ENCODE measurements around the gene NR1H2. TPM values are rescaled to one million over a fixed set of nuclear protein-coding genes. Genes with fewer than 3 reads are reported as not detected.
"Not testable (repeated sequence)": the region's sequence is repeated elsewhere in the genome, so short reads cannot be mapped to it uniquely, and the experiment has no call there.

NR1H2 gene
- total RNA-seq, 1 experiment from 2014 or later, result 189 TPM

DNA sequence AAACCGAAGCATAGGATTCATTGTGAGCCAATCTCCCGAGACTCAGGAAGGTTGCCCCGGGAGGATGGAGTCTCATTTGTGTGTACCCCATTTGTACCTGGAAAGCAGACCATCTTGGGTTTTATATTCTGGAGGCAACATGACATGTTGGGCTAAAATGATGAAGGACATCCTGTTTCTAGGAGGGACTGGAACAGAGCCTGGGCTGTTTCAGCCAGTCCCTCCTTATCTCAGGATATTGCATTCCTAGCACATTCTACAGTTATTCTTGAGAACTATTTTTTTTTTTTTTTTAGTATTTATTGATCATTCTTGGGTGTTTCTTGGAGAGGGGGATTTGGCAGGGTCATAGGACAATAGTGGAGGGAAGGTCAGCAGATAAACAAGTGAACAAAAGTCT, 14.0 kb downstream of the NR1H2 start:
- in situ Hi-C loops (cut with HindIII; ENCODE audit: low pct_unique_long_range_greater_than_20kb, low sequenced_read_pairs); DNase-seq (ENCODE audit: low read depth): not testable (repeated sequence)

DNA sequence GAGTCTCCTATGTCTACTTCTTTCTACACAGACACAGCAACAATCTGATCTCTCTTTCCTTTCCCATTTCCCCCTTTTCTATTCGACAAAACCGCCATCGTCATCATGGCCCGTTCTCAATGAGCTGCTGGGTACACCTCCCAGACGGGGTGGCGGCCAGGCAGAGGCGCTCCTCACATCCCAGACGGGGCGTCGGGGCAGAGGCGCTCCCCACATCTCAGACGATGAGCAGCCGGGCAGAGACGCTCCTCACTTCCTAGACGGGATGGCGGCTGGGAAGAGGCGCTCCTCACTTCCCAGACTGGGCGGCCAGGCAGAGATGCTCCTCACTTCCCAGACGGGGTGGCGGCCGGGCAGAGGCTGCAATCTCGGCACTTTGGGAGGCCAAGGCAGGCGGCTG, 14.7 kb downstream of the NR1H2 start:
- in situ Hi-C loops (cut with HindIII; ENCODE audit: low pct_unique_long_range_greater_than_20kb, low sequenced_read_pairs); DNase-seq (ENCODE audit: low read depth): not testable (repeated sequence)

DNA sequence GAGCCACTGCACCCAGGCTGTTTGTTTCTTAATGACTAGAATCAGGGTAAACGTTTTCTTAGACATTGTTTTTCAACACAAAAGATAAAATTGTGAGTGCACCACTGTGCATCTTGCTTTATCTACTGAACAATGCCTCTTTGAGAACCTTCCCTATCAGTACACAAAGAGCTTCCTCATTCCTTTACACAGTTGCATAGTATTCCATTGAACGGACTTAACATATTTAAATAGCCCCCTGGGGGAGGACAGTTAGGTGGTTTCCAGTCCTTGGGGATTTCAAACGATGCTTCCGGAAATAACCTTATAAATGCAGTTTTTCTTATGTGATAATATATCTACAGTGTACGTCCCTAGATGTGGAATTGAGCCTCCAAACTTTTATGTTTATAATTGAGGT, 16.5 kb downstream of the NR1H2 start:
- no peak for DNase-seq (ENCODE audit: low read depth)
- in situ Hi-C loops (cut with HindIII; ENCODE audit: low pct_unique_long_range_greater_than_20kb, low sequenced_read_pairs), result no loop called here

DNA sequence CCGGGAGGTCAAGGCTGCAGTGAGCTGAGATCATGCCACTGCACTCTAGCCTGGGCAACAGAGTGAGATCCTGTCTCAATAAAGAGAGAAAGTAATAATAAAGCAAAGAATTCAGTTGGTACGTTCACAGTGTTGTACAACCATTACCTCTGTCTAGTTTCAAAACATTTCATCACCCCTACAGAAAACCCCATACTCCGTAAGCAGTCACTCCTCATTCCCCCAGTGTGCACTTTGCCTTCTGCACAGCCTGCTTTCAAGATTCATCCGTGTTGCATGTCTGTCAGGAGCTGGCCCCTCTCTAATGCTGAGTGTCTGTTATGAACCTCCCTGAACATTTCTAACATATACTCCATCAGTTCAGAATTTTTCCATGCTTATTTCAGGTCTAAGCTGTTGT, 17.3 kb downstream of the NR1H2 start:
- no peak for DNase-seq (ENCODE audit: low read depth)
- in situ Hi-C loops (cut with HindIII; ENCODE audit: low pct_unique_long_range_greater_than_20kb, low sequenced_read_pairs), result no loop called here

DNA sequence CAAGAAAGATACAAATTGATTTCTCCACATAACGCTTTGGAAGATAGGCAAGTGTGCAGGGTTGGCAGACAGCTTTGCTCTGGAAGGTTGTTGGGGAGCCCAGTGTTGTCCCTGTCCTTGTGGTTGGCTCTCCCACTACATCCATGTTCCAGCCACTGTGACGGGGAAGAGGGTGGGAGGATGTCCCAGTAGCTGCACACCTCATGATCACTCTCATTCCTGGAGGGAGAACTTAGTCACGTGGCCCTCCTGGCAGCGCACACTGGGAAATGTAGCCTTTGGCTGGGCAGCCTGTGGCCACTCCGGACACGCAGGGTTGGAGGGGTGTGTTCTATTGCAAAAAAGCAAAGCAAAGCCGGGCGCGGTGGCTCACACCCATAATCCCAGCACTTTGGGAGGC, 17.8 kb downstream of the NR1H2 start:
- in situ Hi-C loops (cut with HindIII; ENCODE audit: low pct_unique_long_range_greater_than_20kb, low sequenced_read_pairs), result no loop called here
- DNase-seq (ENCODE audit: low read depth), result no peak

DNA sequence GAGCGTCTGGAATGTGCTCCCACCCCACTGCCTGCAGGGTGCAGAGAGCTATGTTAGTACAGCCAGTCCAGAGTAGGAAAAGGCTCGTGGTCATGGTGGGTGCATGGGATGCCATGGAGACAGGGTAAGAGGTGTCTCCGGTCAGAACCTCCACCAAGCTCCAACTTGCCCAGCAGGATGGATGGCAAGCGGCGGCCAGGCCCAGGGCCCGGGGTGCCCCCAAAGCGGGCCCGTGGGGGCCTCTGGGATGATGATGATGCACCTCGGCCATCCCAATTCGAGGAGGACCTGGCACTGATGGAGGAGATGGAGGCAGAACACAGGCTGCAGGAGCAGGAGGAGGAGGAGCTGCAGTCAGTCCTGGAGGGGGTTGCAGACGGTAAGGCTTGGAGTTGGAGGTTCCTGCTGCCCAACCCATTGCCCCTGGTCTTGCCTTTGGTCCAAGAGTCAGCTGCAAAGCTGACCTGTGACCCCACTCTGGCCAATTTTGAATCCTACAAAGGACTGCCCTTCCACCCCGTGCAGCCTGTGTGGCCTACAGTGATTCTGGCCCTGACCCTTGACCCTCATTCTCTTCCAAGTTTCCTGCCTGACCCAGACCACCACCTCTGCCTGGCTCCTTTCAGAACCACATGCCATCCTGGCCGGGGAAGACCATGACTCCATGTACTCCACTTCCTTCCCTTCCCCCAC, 22.6 kb downstream of the NR1H2 start:
- no peak for DNase-seq (ENCODE audit: low read depth)
- in situ Hi-C loops (cut with HindIII; ENCODE audit: low pct_unique_long_range_greater_than_20kb, low sequenced_read_pairs), result no loop called here

DNA sequence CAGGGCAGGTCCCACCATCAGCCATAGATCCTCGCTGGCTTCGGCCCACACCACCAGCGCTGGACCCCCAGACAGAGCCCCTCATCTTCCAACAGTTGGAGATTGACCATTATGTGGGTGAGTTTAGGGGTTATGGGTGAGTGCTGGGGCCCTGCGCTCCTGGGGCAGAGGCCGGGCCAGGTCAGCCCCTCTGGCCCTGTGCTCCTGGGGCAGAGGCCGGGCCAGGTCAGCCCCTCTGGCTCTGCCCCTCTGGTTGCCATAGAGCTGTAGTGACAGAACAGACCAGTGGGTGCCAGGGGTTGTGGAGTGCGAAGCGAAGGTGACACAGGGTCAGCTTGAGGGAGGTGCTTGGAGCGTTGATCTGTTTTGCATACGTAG, 23.1 kb downstream of the NR1H2 start:
- in situ Hi-C loops (cut with HindIII; ENCODE audit: low pct_unique_long_range_greater_than_20kb, low sequenced_read_pairs), result no loop called here
- no peak for DNase-seq (ENCODE audit: low read depth)

DNA sequence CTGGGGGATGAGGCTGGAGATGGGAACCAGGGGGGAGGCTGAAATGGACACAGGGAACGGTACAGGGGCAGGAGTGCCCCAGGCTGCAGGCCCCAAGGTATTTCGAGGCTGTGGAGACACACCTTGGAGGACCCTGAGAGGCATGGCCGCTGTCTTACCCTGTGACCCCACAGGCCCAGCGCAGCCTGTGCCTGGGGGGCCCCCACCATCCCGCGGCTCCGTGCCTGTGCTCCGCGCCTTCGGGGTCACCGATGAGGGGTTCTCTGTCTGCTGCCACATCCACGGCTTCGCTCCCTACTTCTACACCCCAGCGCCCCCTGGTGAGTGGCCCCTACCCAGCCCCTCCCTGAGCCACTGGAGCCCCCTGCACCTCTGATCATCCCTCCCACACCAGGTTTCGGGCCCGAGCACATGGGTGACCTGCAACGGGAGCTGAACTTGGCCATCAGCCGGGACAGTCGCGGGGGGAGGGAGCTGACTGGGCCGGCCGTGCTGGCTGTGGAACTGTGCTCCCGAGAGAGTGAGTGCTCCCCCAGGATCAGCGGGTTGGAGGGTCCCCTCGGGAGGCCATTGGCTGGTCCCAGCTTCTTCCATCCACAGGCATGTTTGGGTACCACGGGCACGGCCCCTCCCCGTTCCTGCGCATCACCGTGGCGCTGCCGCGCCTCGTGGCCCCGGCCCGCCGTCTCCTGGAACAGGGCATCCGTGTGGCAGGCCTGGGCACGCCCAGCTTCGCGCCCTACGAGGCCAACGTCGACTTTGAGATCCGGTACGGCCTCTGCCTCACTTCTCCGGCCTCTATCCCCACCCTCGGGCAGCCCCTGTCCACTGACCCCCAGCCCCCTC, 25.6 kb downstream of the NR1H2 start:
- DNase-seq (ENCODE audit: low read depth), result no peak

DNA sequence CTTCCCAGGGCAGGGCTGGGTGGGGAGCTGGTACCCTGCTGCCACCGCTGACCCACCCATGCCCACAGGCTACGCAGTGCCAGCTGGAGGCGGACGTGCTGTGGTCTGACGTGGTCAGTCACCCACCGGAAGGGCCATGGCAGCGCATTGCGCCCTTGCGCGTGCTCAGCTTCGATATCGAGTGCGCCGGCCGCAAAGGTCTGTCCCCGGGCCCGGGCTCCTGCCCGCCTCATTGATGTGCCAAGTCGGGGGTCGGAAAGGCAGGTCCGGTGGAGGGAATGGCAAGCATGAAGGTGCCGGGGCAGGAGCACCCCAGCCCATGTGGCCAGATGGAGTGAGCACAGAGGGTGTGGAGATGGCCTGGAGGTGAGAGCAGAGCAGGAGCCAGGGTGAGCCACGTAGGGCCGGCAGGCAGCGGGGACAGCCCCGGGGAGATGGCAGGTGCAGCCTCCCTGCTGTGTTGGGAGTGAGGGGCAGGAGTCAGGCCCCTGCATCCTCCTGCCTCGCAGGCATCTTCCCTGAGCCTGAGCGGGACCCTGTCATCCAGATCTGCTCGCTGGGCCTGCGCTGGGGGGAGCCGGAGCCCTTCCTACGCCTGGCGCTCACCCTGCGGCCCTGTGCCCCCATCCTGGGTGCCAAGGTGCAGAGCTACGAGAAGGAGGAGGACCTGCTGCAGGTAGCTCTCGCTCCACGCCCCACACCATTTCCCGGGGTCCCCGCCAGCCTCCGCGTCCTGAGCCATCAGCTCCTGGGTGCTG, 26.5 kb downstream of the NR1H2 start:
- DNase-seq (ENCODE audit: low read depth), result no peak
- in situ Hi-C loops (cut with HindIII; ENCODE audit: low pct_unique_long_range_greater_than_20kb, low sequenced_read_pairs), result no loop called here

More for the DNA sequence above, 25.6 kb downstream of the NR1H2 start:
- in situ Hi-C loops (cut with HindIII; ENCODE audit: low pct_unique_long_range_greater_than_20kb, low sequenced_read_pairs), result no loop called here

DNA sequence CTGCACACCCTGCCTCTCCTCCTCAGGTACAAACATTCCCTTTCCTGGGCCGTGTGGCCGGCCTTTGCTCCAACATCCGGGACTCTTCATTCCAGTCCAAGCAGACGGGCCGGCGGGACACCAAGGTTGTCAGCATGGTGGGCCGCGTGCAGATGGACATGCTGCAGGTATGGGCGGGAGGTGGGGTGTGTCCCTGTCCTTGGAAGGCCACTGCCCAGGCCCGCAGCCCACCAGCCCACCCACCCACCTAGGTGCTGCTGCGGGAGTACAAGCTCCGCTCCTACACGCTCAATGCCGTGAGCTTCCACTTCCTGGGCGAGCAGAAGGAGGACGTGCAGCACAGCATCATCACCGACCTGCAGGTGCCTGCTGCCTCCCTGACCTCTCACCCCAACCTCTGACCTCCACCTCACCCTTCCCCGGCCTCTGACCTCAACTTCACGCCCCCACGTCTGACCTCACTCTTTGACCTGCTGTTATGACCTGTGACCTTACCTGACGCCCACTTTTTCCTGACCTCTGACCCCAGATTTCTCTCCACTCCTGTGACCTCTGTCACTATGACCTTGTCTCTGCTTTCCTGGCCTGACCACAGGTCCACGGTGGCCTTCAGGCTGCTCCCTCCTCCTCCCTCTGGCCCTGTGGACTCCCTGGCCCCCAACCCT, 30.0 kb downstream of the NR1H2 start:
- no peak for DNase-seq (ENCODE audit: low read depth)
- in situ Hi-C loops (cut with HindIII; ENCODE audit: low pct_unique_long_range_greater_than_20kb, low sequenced_read_pairs), result no loop called here

DNA sequence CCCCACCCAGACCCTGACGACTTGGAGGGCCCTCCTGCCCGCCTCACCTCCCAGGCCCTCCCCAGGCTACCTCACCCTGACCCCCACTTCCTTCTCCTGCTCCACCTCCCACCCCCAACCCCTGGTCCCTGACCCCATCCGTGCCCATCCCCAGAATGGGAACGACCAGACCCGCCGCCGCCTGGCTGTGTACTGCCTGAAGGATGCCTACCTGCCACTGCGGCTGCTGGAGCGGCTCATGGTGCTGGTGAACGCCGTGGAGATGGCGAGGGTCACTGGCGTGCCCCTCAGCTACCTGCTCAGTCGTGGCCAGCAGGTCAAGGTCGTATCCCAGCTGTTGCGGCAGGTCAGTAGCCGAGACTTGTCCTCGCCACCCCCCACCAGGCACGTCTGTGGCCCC, 30.6 kb downstream of the NR1H2 start:
- in situ Hi-C loops (cut with HindIII; ENCODE audit: low pct_unique_long_range_greater_than_20kb, low sequenced_read_pairs), result no loop called here
- DNase-seq (ENCODE audit: low read depth), result no peak

DNA sequence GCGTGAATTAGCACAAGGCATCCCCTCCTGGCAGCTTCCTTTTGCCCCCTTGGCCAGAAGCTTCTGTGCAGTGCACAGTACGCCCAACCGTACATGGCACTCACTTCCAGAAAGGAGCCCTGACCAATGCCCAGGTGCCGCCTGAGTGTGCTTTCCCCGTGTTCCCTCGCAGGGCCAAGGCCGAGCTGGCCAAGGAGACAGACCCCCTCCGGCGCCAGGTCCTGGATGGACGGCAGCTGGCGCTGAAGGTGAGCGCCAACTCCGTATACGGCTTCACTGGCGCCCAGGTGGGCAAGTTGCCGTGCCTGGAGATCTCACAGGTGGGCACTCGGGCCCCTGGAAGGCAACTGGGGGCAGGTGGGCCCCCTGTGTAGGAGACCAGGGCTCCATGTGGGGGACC, 33.1 kb downstream of the NR1H2 start:
- in situ Hi-C loops (cut with HindIII; ENCODE audit: low pct_unique_long_range_greater_than_20kb, low sequenced_read_pairs), result no loop called here

DNA sequence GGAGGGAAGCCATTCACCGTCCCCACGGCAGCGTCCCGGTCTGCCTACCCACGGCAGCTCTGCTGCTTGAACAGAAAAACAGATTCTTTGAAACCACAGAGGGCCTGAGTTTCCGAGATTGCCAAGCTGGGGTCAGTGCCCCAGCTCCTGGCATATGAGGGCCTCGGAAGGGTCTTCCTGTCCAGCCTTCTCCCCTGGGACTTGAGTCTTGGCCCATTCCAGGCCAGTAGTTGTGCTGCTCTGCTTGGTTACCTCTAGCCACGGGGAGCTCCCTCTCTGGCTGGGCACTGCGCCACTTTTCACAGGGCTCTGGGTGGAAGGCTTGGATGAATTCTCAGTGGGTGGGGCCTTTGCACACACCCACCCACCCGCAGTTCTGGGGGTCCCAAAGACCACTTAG, 33.9 kb downstream of the NR1H2 start:
- no peak for DNase-seq (ENCODE audit: low read depth)
- in situ Hi-C loops (cut with HindIII; ENCODE audit: low pct_unique_long_range_greater_than_20kb, low sequenced_read_pairs), result no loop called here

More for the DNA sequence above, 33.1 kb downstream of the NR1H2 start:
- DNase-seq (ENCODE audit: low read depth), result no peak

DNA sequence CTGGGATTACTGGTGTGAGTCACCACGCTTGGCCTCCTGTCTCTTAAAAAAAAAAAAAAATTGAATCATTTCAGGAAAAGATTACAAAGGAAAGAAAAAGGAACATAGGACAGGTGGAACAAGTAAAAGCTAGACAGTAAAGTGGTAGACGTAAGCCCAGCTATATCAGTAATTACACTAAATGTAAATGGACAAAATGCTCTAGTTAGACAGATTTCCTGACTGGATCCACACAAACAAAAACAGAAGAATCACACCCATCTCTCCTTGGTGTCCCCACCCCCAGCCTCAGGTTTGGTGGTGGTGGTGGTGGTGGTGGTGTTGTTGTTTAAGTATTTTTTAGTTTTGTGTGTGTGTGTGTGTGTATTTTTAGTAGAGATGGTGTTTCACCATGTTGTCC, 36.2 kb downstream of the NR1H2 start:
- DNase-seq (ENCODE audit: low read depth), result no peak
- in situ Hi-C loops (cut with HindIII; ENCODE audit: low pct_unique_long_range_greater_than_20kb, low sequenced_read_pairs), result no loop called here

DNA sequence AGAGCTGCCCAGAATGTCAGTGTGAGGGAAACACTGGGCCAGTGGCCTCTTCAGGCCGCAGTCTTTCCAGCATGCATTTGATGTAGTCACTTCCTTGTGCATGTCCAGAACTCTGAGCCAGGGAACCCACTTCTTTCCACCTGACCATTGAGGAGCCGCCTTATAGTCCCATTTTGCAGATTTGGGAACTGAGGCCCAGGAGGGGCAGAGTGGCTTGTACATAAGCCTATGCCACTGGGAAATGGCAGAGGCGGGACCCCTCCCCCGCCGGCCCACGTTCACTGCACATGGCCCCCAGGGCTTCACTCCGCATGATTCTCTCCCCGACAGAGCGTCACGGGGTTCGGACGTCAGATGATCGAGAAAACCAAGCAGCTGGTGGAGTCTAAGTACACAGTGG, 36.8 kb downstream of the NR1H2 start:
- no peak for DNase-seq (ENCODE audit: low read depth)
- in situ Hi-C loops (cut with HindIII; ENCODE audit: low pct_unique_long_range_greater_than_20kb, low sequenced_read_pairs), result no loop called here

DNA sequence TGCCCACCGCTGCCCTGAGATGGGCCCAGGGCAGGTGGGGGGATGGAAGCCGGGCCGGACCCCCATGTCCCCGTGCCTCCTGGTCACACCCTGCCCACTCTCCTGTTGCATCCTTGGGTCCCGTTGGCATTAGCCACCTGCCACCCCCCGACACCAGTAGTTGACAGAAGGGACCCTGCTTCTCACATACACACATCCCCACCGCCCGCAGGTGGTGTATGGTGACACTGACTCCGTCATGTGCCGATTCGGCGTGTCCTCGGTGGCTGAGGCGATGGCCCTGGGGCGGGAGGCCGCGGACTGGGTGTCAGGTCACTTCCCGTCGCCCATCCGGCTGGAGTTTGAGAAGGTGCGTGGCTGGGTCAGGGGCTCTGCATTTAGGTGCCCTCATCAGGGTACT, 37.3 kb downstream of the NR1H2 start:
- in situ Hi-C loops (cut with HindIII; ENCODE audit: low pct_unique_long_range_greater_than_20kb, low sequenced_read_pairs), result no loop called here
- DNase-seq (ENCODE audit: low read depth), result no peak

DNA sequence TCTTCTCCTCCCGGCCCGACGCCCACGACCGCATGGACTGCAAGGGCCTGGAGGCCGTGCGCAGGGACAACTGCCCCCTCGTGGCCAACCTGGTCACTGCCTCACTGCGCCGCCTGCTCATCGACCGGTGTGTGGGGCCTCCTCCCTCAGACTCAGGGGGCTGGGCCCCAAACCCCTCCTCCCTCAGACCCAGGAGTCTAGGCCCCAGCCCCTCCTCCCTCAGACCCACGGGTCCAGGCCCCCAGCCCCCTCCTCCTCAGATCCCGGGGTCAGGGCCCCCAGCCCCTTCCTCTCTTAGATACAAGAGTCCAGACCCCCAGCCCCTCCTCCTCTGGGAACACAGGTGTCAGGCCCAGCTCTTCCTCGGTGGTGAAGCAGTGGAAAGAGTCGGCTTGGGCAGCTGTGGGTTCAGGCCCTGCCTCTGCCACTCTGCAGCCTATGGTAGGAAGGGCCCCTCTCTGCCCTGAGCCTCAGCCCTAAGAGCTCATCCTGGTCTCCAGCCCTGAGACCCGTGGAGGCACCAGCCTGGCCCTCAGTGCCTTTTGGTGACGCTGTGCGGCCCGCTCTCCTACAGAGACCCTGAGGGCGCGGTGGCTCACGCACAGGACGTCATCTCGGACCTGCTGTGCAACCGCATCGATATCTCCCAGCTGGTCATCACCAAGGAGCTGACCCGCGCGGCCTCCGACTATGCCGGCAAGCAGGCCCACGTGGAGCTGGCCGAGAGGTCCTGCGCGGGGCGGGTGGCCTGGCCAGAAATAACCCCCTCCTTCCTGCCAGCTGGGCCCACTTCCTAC, 38.8 kb downstream of the NR1H2 start:
- in situ Hi-C loops (cut with HindIII; ENCODE audit: low pct_unique_long_range_greater_than_20kb, low sequenced_read_pairs), result no loop called here
- no peak for DNase-seq (ENCODE audit: low read depth)

DNA sequence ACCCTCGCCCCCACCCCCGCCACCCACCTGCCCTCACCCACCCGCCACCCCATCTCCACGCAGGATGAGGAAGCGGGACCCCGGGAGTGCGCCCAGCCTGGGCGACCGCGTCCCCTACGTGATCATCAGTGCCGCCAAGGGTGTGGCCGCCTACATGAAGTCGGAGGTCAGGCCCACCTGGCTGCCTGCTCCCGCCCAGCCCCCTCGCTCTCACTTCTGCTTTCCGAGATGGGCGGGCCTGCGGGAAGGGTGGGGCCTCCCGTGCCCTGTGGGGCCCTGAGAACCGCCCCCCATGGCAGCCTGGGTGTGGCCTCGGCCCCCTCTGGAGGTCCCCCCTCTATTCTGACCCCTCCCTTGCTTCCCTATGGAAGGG, 39.4 kb downstream of the NR1H2 start:
- in situ Hi-C loops (cut with HindIII; ENCODE audit: low pct_unique_long_range_greater_than_20kb, low sequenced_read_pairs), result no loop called here

More for the DNA sequence above, 39.4 kb downstream of the NR1H2 start:
- DNase-seq (ENCODE audit: low read depth), result no peak
